ENCODE results near the gene FOXP4. TPM values are rescaled to one million over a fixed set of nuclear protein-coding genes. Genes with fewer than 3 reads are reported as not detected.

The FOXP4 gene
- total RNA-seq, 1 experiment from 2014 or later = 32.3 TPM

GRCh38 chr6:41650120-41650519 is 103.9 kb downstream of the FOXP4 start:
- intact Hi-C loops (cut with micrococcal nuclease) = no loop called here
- no peaks in the 10 kb centered on the region for H3K79me2 ChIP-seq (ENCODE audit: insufficient read depth, low read length)
- DNase-seq (ENCODE audit: low read depth, low spot score) (no peak), ATAC-seq (no peak)
- no peaks in the 10 kb centered on the region; a peak in 1 of 4 replicates for H3K4me1 ChIP-seq (ENCODE audit: control insufficient read depth in 1 of 2, insufficient read depth in 2 of 2, low read length in 2 of 2)
- H3K9me3 ChIP-seq (ENCODE audit: control insufficient read depth in 1 of 2, insufficient read depth in 1 of 2, low read depth in 1 of 2, low read length in 2 of 2) = no peaks in the 10 kb centered on the region
- H3K36me3 ChIP-seq (ENCODE audit: control insufficient read depth in 1 of 2, insufficient read depth in 2 of 2, low read length in 2 of 2) = peaks cover 5 to 11% of the 10 kb centered on the region in 2 experiments; a peak in 2 of 4 replicates
- no peak overlapping the region for H2AFZ ChIP-seq (ENCODE audit: low read depth, low read length, poor library complexity, severe bottlenecking)
- no peak overlapping the region for H3K9ac ChIP-seq (ENCODE audit: low read length)
- CTCF ChIA-PET = no interaction called here
- H4K20me1 ChIP-seq (ENCODE audit: insufficient read depth) = no peaks in the 10 kb centered on the region
- no peak overlapping the region for H3K4me2 ChIP-seq (ENCODE audit: low read length)
- BruUV-seq (replicated peaks) = no TSS peak
- no peaks in the 10 kb centered on the region for H3K9me2 ChIP-seq (ENCODE audit: insufficient read depth)
- POLR2A ChIA-PET = no interaction called here
- RAD21 ChIA-PET (ENCODE audit: low non-redundant PET in 1 of 2, low total read pairs in 2 of 2, uncharacterized antibody in 2 of 2, unreplicated experiment in 2 of 2) = interaction anchor here in 1 of 2 experiments (0.7 kb wide), 1 partner anchor 285 kb away, joined by 3 read pairs; no protein-coding TSS in a partner anchor
- H3K27me3 ChIP-seq (ENCODE audit: insufficient read depth, low read length) = no peaks in the 10 kb centered on the region
- no peak overlapping the region for H3K4me3 ChIP-seq (replicated peaks in 1 of 2; ENCODE audit: low read depth in 1 of 2, low read length in 2 of 2)
- TF ChIP-seq FOSL1 (IDR thresholded peaks at IDR 0.05; ENCODE audit: low read depth) = no peak
- TF ChIP-seq POLR2AphosphoS5 (IDR thresholded peaks at IDR 0.05; ENCODE audit: low read depth, low read length) = no peak
- no peak for TF ChIP-seq ZNF274 (IDR thresholded peaks at IDR 0.05; ENCODE audit: low read depth, low read length)
- no peak for TF ChIP-seq JUND (IDR thresholded peaks at IDR 0.05)
- no peak for TF ChIP-seq EZH2 (IDR thresholded peaks at IDR 0.05)
- TF ChIP-seq CTCF (IDR thresholded peaks at IDR 0.05 in 2 of 3, conservative IDR thresholded peaks at IDR 0.05 in 1 of 3; ENCODE audit: borderline replicate concordance in 1 of 3, insufficient read depth in 1 of 3, low read depth in 2 of 3, low read length in 2 of 3) = no peak
- no peak for TF ChIP-seq EZH2phosphoT487 (IDR thresholded peaks at IDR 0.05; ENCODE audit: borderline replicate concordance)
- no peak overlapping the region for H3K27ac ChIP-seq (ENCODE audit: low read depth, low read length)

Data from HCT116 (cell line).